Endothelial cell of umbilical vein (primary cell): Measurements from ENCODE around the gene DIP2A. TPM values are rescaled to one million over a fixed set of nuclear protein-coding genes. Genes with fewer than 3 reads are reported as not detected.

Experiments
- BruUV-seq: library from RNA; stranded (reverse); fragments of 400-500 nt; replicated peaks from 2 replicates; lab custom pipeline; 2021; lab: Mats Ljungman, UMichigan
- CTCF ChIA-PET: fragments of 300-600, 350-600 bp; sonication (Branson Sonifier 250); formaldehyde crosslinking; loops from one replicate; lab custom pipeline; 2021; ENCODE audit warnings: antibody characterized with exemption, inconsistent platforms; lab: Charles Lee
- POLR2A ChIA-PET: fragments of 300-600, 350-600 bp; sonication (Branson Sonifier 250); formaldehyde crosslinking; loops from one replicate; lab custom pipeline; 2021; ENCODE audit warnings: antibody characterized with exemption, inconsistent platforms; lab: Charles Lee
- DNase-seq: peaks from one replicate; pipeline ENCODE4 v3.0.0-alpha.2; 2011; ENCODE audit warnings: low read depth, low spot score
- FAIRE-seq: peaks from 2 replicates; lab custom pipeline; 2011; peaks lifted over from hg19 to GRCh38; lab: Jason Lieb, UNC
- H2AFZ ChIP-seq: 2 replicates; pipeline ENCODE4 v1.6.0; 2012; ENCODE audit warnings: low read depth, low read length, control low read depth, inconsistent platforms
- H3K27ac ChIP-seq: 2 replicates; pipeline ENCODE4 v1.5.1; 2011; ENCODE audit warnings: low read depth, mild to moderate bottlenecking, control low read depth, low read length, moderate library complexity; ENCODE audit not compliant: insufficient read depth
- H3K27me3 ChIP-seq, 2 experiments: 2 replicates each; pipeline versions ENCODE4 v1.6.0 to v1.6.1; 2011; ENCODE audit warnings: low read length in 2 of 2, mixed read lengths in 1 of 2; ENCODE audit not compliant: control insufficient read depth in 2 of 2, insufficient read depth in 2 of 2
- H3K36me3 ChIP-seq, 2 experiments: 2 replicates in 1 of 2; 3 replicates in 1 of 2; pipeline ENCODE4 v1.5.1; 2011; ENCODE audit warnings: low read length in 2 of 2, mild to moderate bottlenecking in 1 of 2, moderate library complexity in 1 of 2; ENCODE audit not compliant: control insufficient read depth in 2 of 2, insufficient read depth in 2 of 2; ENCODE audit errors: extremely low read depth in 1 of 2
- H3K4me1 ChIP-seq: 3 replicates; pipeline ENCODE4 v1.5.1; 2011; ENCODE audit warnings: mild to moderate bottlenecking, low read length; ENCODE audit not compliant: control insufficient read depth, insufficient read depth; ENCODE audit errors: extremely low read depth
- H3K4me2 ChIP-seq: 2 replicates; pipeline ENCODE4 v1.6.1; 2011; ENCODE audit warnings: low read length, control low read depth, mixed read lengths; ENCODE audit not compliant: insufficient read depth
- H3K4me3 ChIP-seq, 3 experiments: fragments of 200-600 bp in 1 of 3; sonication (generic), shearing (Covaris generic) in 1 of 3; replicated peaks in 1 of 3; 2 replicates each; pipeline ENCODE4 v1.5.1; 2011 to 2016; ENCODE audit warnings: control low read depth in 3 of 3, low read length in 3 of 3, mild to moderate bottlenecking in 2 of 3, inconsistent platforms in 1 of 3, low read depth in 1 of 3, moderate library complexity in 1 of 3; ENCODE audit not compliant: insufficient read depth in 1 of 3
- H3K79me2 ChIP-seq: 2 replicates; pipeline ENCODE4 v1.6.0; 2012; ENCODE audit warnings: low read length, inconsistent platforms; ENCODE audit not compliant: control insufficient read depth, insufficient read depth
- H3K9ac ChIP-seq: replicated peaks from 2 replicates; pipeline ENCODE3; 2011; ENCODE audit warnings: low read length, control low read depth; ENCODE audit not compliant: insufficient read depth; ENCODE audit errors: extremely low read depth
- H3K9me1 ChIP-seq: replicated peaks from 3 replicates; pipeline ENCODE4 v1.6.0; 2011; ENCODE audit warnings: mild to moderate bottlenecking, low read length; ENCODE audit not compliant: control insufficient read depth, insufficient read depth; ENCODE audit errors: extremely low read depth
- H3K9me3 ChIP-seq: replicated peaks from 2 replicates; pipeline ENCODE4 v1.5.1; 2012; ENCODE audit warnings: low read length, inconsistent platforms; ENCODE audit not compliant: control insufficient read depth, insufficient read depth
- H4K20me1 ChIP-seq: replicated peaks from 2 replicates; pipeline ENCODE3; 2011; ENCODE audit warnings: mild to moderate bottlenecking, low read length; ENCODE audit not compliant: control insufficient read depth, insufficient read depth; ENCODE audit errors: extremely low read depth
- EZH2 ChIP-seq: IDR thresholded peaks from 2 replicates; pipeline ENCODE4 v1.6.1; 2012; ENCODE audit warnings: borderline replicate concordance, low read depth, mild to moderate bottlenecking, moderate library complexity, low read length, inconsistent platforms; ENCODE audit not compliant: severe bottlenecking
- FOS ChIP-seq: IDR thresholded peaks from 2 replicates; pipeline ENCODE4 v1.6.1; 2011; ENCODE audit warnings: mild to moderate bottlenecking, low read length, moderate library complexity, borderline replicate concordance; ENCODE audit not compliant: insufficient read depth
- GATA2 ChIP-seq: IDR thresholded peaks from 2 replicates; pipeline ENCODE4 v1.7.0; 2011; ENCODE audit warnings: low read depth, mild to moderate bottlenecking, moderate library complexity, mixed read lengths, low read length; ENCODE audit not compliant: insufficient read length, insufficient read depth
- JUN ChIP-seq: IDR thresholded peaks from 2 replicates; pipeline ENCODE4 v1.6.1; 2011; ENCODE audit warnings: borderline replicate concordance, low read depth; ENCODE audit not compliant: insufficient read length, insufficient read depth
- MYC ChIP-seq: IDR thresholded peaks from one replicate; pipeline ENCODE4 v1.6.1; 2011; ENCODE audit warnings: mild to moderate bottlenecking, low read depth, low read length
- POLR2A ChIP-seq: IDR thresholded peaks from 2 replicates; pipeline ENCODE4 v1.6.1; 2012; ENCODE audit warnings: low read depth, mild to moderate bottlenecking, control low read depth, low read length
- POLR2AphosphoS5 ChIP-seq: IDR thresholded peaks from 2 replicates; pipeline ENCODE4 v1.6.1; 2012; ENCODE audit warnings: low read depth, mild to moderate bottlenecking, control low read depth, low read length, moderate library complexity; ENCODE audit not compliant: insufficient read depth
- dilution Hi-C: fragments of 300-500 bp; cut with MboI; formaldehyde crosslinking; loops from one replicate; pipeline ENCODE4 v1.15.0; 2019; ENCODE audit warnings: low sequenced_read_pairs; ENCODE audit not compliant: extremely low pct_ligation_motif_present
- intact Hi-C: fragments of 100-400 bp; cut with micrococcal nuclease; formaldehyde crosslinking; loops from one replicate; pipeline ENCODE4 v1.10.0; 2022
- polyA plus RNA-seq, 4 experiments: library from polyadenylated mRNA; depleted of rRNA in 3 of 4; stranded (reverse) in 3 of 4; unstranded in 1 of 4; fragments of >200 nt; gene quantifications; 2 replicates each; pipeline versions ENCODE4 v1.2.1 to v1.2.3, GENCODE V29; 2011 to 2012; ENCODE audit warnings: missing spikeins in 1 of 4
- total RNA-seq: library from RNA; stranded (reverse); gene quantifications from 2 replicates; pipeline ENCODE4 v1.2.3, GENCODE V29; 2021
- TF ChIP-seq, protein P1 (sequence below), 2 donors: IDR thresholded peaks; 1 replicate in 1 of 2; 2 replicates in 1 of 2; pipeline ENCODE4 v1.5.1; 2011; ENCODE audit warnings: low read length in 2 of 2, mild to moderate bottlenecking in 2 of 2, moderate library complexity in 2 of 2, control low read depth in 1 of 2, inconsistent platforms in 1 of 2, low read depth in 1 of 2; ENCODE audit not compliant: insufficient read depth in 1 of 2; ENCODE audit errors: extremely low read depth in 1 of 2
- TF ChIP-seq, protein P2 (sequence below): IDR thresholded peaks from 2 replicates; pipeline ENCODE4 v1.6.1; 2011; ENCODE audit not compliant: insufficient read depth, insufficient read length

DIP2A gene
- total and polyA plus RNA-seq, 2 donors (not counting 3 experiments of a cell fraction or from before 2014, with no cell fraction given) = 34.5 to 62.1 TPM

DNA sequence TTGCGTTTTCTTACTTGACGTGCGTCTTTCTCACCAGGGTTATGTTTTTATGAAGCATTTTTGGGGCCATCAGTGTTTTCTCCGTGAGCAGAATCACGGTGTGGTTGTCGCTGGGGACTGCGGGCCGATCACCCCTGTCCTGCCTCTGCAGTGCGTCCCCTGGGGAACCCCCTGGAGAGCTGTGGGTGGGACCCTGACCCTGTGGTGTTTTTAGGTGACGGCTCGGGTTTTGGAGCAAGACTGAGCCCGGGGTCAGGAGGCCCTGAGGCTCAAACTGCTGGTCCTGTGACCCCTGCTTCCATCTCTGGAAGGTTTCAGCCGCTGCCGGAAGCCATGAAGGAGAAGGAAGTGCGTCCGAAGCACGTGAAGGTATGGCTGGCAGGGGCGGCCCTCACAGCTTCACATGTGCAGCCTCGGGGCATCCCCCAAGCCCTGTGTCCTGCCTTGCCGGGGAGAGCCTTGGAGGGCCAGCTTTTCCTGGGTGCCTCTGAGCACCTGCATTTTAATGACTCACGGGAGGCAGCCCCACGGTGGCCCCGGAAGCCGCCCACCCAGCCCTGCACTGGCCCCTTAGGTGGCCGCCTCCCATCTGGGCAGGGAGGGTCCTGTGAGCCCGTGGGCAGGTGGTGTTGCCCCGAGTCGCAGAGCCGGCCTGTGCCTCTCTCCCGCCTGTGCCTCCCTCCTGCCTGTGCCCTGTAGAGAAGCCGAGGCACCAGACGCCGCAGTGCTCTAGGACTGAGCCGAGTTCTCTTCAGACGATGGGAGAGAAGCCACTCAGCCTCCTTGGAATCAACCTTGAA is 36.7 kb upstream of the DIP2A start:
- no peak for TF ChIP-seq FOS
- no peak for TF ChIP-seq JUN
- TF ChIP-seq, protein P1, sequence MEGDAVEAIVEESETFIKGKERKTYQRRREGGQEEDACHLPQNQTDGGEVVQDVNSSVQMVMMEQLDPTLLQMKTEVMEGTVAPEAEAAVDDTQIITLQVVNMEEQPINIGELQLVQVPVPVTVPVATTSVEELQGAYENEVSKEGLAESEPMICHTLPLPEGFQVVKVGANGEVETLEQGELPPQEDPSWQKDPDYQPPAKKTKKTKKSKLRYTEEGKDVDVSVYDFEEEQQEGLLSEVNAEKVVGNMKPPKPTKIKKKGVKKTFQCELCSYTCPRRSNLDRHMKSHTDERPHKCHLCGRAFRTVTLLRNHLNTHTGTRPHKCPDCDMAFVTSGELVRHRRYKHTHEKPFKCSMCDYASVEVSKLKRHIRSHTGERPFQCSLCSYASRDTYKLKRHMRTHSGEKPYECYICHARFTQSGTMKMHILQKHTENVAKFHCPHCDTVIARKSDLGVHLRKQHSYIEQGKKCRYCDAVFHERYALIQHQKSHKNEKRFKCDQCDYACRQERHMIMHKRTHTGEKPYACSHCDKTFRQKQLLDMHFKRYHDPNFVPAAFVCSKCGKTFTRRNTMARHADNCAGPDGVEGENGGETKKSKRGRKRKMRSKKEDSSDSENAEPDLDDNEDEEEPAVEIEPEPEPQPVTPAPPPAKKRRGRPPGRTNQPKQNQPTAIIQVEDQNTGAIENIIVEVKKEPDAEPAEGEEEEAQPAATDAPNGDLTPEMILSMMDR (IDR thresholded peaks at IDR 0.05; ENCODE audit: extremely low read depth in 1 of 2, insufficient read depth in 1 of 2, low read depth in 1 of 2, low read length in 2 of 2) = no peak
- TF ChIP-seq MYC = no peak
- no peak for TF ChIP-seq GATA2
- TF ChIP-seq, protein P2, sequence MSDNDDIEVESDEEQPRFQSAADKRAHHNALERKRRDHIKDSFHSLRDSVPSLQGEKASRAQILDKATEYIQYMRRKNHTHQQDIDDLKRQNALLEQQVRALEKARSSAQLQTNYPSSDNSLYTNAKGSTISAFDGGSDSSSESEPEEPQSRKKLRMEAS = no peak
- no peak for TF ChIP-seq POLR2AphosphoS5
- TF ChIP-seq EZH2 = no peak
- TF ChIP-seq POLR2A = no peak
- H3K4me3 ChIP-seq = no peak overlapping the region
- CTCF ChIA-PET = no interaction called here
- H3K4me2 ChIP-seq = no peak overlapping the region
- H3K27ac ChIP-seq = no peak overlapping the region
- dilution Hi-C loops (no loop called here), intact Hi-C loops (no loop called here)
- no peaks in the 10 kb centered on the region for H4K20me1 ChIP-seq
- peaks cover 4 to 10% of the 10 kb centered on the region in 2 experiments for H3K36me3 ChIP-seq
- H2AFZ ChIP-seq = no peak overlapping the region
- H3K9ac ChIP-seq = no peak overlapping the region
- H3K9me3 ChIP-seq = no peaks in the 10 kb centered on the region
- no peaks in the 10 kb centered on the region for H3K27me3 ChIP-seq
- no peaks in the 10 kb centered on the region for H3K4me1 ChIP-seq
- DNase-seq = no peak
- FAIRE-seq = no peak
- no peaks in the 10 kb centered on the region for H3K9me1 ChIP-seq
- POLR2A ChIA-PET = no interaction called here
- H3K79me2 ChIP-seq = no peaks in the 10 kb centered on the region
- BruUV-seq = no TSS peak
